ENCODE results near the gene SUN5.
"Not testable (repeated sequence)": the region's sequence is repeated elsewhere in the genome, so short reads cannot be mapped to it uniquely, and the experiment has no call there.

SUN5 gene

GRCh38 chr20:32978009-32978335, 26.3 kb downstream of the SUN5 start:
- DNase-seq (ENCODE audit: low read depth in 2 of 3, low spot score in 2 of 3) = no peak

- no peak for DNase-seq (ENCODE audit: low read depth in 2 of 3, low spot score in 2 of 3)
These were observed 26.8 kb downstream of the SUN5 start for GRCh38 chr20:32977281-32978008.

GRCh38 chr20:32976746-32977145, 27.5 kb downstream of the SUN5 start:
- no peak for DNase-seq (ENCODE audit: low read depth in 2 of 3, low spot score in 2 of 3)

GRCh38 chr20:32975698-32976674, 28.2 kb downstream of the SUN5 start:
- DNase-seq (ENCODE audit: low read depth in 2 of 3, low spot score in 2 of 3) = no peak

GRCh38 chr20:32975121-32975520, 29.1 kb downstream of the SUN5 start:
- not testable (repeated sequence) for DNase-seq (ENCODE audit: low read depth in 2 of 3, low spot score in 2 of 3)

DNA sequence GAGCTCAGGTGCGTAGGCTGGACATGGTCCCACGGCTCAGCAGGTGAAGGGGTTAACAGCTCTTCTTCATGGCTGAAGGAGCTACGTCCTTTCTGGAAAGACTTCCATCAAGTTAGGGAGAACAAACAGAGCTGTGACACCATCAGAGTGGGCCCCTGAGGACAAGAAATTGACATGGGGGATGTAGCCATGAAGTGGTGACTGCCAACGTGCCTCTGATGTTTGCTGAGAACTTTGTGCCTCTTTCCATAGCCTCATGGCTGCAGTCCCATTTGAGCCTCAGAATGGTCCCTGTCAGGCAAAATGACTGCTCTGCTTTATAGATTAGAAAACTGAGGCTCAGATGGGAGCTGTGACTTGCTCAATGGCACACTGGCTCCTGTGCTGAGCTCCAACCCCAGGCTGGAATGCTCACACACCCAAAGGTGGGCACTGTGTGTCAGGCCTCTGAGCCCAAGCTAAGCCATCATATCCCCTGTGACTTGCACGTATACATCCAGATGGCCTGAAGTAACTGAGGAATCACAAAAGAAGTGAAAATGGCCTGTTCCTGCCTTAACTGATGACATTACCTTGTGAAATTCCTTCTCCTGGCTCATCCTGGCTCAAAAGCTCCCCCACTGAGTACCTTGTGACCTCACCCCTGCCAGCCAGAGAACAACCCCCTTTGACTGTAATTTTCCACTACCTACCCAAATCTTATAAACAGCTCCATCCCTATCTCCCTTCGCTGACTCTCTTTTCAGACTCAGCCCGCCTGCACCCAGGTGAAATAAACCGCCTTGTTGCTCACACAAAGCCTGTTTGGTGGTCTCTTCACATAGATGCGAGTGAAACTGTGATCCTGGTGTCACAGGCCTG, 29.8 kb downstream of the SUN5 start:
- DNase-seq (ENCODE audit: low read depth in 2 of 3, low spot score in 2 of 3) = not testable (repeated sequence)

GRCh38 chr20:32973077-32973717, 31.0 kb downstream of the SUN5 start:
- DNase-seq (ENCODE audit: low read depth in 2 of 3, low spot score in 2 of 3) = no peak

DNA sequence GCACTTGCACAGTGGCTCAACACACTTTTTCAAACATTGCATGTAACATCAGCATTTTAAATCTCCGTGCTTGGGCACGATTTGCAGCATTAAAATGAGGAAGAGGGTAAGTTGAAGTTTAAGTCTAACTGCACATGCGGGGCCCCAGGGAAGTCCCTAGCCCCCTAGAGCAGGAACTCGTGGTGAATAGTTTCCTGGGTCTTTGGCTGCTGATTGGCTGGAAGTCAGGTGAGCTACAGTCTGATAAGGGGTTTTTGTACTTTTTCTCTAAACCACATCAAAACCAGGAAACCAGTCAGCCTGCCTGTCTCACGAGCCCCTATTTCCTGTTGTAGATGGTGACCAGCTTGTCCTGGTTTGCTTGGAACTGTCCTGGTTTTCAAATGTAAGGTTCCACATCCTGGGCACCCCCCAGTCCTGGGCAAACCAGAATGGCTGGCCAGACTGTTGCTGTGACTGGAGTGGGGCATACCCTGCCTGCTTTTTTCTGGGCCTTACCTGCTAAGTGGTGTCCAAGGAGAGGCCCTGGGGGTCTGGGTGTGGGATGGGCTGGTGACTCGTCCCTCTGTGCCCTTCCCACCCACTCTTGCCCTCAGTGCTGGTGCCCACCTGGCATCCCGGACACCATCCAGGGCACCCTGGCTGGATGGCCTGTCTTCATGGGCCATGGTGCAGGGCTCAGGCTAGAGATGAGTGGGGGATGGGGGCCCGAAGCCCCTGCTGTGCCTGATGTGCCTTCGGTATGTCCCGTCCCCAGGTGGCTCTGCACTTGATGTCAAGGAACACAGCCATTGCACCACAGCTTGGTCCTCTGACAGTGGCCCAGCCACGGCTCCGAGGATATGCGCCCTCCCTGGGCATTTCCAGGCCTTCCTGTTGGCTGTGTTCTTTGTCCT, 31.8 kb downstream of the SUN5 start:
- DNase-seq (ENCODE audit: low read depth in 2 of 3, low spot score in 2 of 3) = peak in 1 of 3 experiments; percentile 48

DNA sequence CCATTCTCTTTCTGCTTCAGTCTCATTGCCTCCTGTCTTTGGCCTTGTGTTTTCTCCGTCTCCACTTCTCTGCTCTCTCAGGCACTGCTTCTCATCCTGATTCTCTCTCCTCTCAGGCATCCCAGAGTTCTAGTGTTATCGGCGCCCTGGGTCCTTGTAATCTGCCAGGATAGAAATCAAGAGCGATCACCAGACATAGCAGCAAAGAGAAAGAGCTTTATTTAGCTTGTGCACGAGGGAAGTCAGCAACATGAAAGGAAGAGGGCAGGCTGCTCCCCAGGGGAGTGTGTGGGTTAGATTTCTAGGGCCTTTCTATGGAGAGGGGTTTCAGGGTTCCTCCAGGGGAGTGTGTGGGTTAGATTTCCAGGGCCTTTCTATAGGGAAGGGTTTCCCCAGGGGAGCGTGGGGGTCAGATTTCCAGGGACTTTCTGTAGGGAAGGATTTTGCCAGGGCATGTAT, 32.5 kb downstream of the SUN5 start:
- no peak for DNase-seq (ENCODE audit: low read depth in 2 of 3, low spot score in 2 of 3)

DNA sequence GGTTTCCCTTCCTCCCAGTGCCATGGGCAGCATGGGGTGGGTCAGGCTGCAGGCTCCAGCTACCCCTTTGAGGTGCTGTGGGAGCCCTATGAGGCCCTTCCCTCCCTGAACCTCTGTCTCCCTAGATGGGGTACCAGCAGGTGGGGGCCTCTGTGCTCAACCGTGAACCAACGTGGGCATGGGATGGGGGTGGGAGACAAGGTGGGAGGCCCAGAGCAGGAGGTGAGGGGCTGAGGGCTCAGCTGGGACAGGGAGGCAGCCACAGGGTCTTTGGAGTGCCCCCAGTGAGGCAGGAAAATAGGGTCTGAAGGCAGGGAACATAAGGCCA, 33.3 kb downstream of the SUN5 start:
- no peak for DNase-seq (ENCODE audit: low read depth in 2 of 3, low spot score in 2 of 3)

DNA sequence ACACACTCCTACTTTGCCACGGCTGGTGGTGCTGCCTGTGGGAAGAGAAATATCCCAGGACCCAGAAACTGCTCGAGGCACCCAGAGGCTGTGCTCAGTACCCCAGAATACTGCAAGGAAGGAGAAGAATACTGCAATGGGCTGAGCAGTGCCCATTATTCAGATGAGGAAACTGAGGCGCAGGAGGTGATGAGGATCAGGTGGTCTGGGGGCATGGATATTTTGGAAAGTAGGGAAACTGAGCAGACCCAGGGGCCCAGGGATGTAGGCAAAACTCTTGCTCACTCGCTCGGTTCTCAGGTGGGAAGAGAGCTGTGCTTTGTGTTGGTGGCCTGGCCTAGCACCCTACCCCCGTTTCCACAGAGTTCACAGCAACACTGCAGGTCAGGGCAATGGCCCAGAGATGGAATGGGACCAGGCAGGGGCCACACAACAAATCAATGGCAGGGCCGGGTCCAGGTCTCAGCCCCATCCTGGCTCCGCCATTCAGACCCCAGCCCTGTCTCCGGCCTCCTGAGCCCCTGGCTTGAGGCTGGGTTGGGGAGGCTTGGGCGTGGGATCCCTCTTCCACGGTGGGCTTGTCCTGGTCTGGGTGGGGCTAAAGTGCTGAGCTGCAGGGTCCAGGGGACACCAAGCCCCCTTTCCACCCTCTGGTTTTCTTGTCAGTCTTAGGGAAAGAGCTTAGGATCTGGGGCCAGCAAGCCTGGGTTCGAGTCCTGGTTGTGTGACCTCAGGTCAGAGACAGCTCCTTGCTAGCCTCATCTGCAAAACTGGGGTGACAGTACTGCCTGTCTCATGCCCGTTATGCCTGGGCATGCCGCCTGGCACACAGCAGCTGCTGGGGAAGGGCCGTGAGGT, 33.9 kb downstream of the SUN5 start:
- DNase-seq (ENCODE audit: low read depth in 2 of 3, low spot score in 2 of 3) = no peak

DNA sequence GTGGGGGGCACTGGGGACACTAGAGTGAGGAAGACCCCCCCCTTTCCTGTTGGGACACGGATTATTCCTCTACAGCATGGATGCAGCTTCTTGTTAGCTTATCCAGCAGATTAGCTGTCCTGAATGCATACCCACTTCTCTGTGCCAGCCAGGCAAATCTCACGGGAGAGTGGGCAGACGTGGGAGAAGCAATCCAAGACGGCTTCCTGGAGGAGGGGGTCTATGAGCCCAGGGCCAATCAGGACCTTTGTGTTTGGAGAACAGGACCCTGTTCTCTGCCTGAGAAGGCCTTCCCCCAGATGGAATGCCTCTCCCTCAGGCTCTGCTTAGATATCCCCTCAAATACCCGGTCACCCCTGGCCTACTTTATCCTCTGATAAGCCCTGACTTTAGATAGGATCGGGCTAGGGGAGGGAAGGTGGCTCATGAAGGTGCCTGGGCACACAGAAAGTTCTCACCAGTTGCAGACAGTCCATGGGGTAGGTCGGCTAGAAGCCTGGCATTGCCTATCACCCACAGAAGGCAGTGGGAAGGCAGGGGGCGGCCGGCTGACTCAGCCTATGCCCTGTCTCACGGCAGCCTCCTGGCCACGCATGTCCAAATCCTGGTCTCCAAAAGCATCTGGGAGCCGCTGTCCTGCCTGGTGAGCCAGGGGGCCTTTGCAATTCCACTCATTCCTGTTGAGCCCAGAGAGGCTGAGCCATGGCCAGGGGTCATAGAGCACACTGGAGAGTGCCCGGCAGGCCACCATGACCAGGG, 34.7 kb downstream of the SUN5 start:
- DNase-seq (ENCODE audit: low read depth in 2 of 3, low spot score in 2 of 3) = no peak

- DNase-seq (ENCODE audit: low read depth in 2 of 3, low spot score in 2 of 3) = no peak
These were observed 35.6 kb downstream of the SUN5 start for GRCh38 chr20:32968478-32969241.

GRCh38 chr20:32967961-32968457, 36.2 kb downstream of the SUN5 start:
- no peak for DNase-seq (ENCODE audit: low read depth in 2 of 3, low spot score in 2 of 3)

GRCh38 chr20:32966881-32967781, 37.1 kb downstream of the SUN5 start:
- DNase-seq (ENCODE audit: low read depth in 2 of 3, low spot score in 2 of 3) = no peak

DNA sequence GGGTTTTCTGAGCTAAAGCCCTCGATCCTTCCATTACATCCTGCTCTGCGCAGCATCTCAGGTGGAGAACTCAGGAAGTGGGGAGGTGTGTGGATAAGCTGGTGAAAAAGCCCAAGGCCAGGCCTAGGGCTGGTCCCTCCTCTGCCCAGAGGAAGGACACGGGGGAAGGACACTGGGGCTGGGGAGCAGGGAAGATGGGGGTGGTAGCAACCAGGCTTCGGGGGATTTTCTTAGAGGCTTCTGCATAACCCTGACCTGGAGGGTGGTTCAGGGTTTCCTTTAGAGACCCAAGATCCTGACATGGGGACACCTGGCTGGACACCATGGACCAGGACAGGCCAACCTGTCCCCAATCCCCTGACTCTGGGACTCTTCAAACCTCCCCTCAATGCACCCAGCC, 37.9 kb downstream of the SUN5 start:
- DNase-seq (ENCODE audit: low read depth in 2 of 3, low spot score in 2 of 3) = no peak
